ENCODE data around the gene PRKCB.

Gene PRKCB

GRCh38 chr16:24164416-24164815 is 328.6 kb downstream of the PRKCB start:
- in situ Hi-C loops (cut with MboI; ENCODE audit: low pct_unique_long_range_greater_than_20kb, low sequenced_read_pairs): no loop called here
- DNase-seq: no peak

- in situ Hi-C loops (cut with MboI; ENCODE audit: low pct_unique_long_range_greater_than_20kb, low sequenced_read_pairs): no loop called here
These were observed 329.5 kb downstream of the PRKCB start for GRCh38 chr16:24165273-24165672.

GRCh38 chr16:24166661-24167528 is 331.1 kb downstream of the PRKCB start:
- DNase-seq: no peak
- in situ Hi-C loops (cut with MboI; ENCODE audit: low pct_unique_long_range_greater_than_20kb, low sequenced_read_pairs): no loop called here

More at GRCh38 chr16:24165273-24165672, 329.5 kb downstream of the PRKCB start:
- DNase-seq: no peak

- in situ Hi-C loops (cut with MboI; ENCODE audit: low pct_unique_long_range_greater_than_20kb, low sequenced_read_pairs): no loop called here
- DNase-seq: no peak
These were observed 333.1 kb downstream of the PRKCB start for GRCh38 chr16:24168856-24169255.

GRCh38 chr16:24170407-24170806 is 334.6 kb downstream of the PRKCB start:
- no peak for DNase-seq
- in situ Hi-C loops (cut with MboI; ENCODE audit: low pct_unique_long_range_greater_than_20kb, low sequenced_read_pairs): no loop called here

- in situ Hi-C loops (cut with MboI; ENCODE audit: low pct_unique_long_range_greater_than_20kb, low sequenced_read_pairs): no loop called here
- DNase-seq: no peak
These were observed 338.7 kb downstream of the PRKCB start for GRCh38 chr16:24174504-24174903.

GRCh38 chr16:24174957-24175356 is 339.2 kb downstream of the PRKCB start:
- DNase-seq: no peak
- in situ Hi-C loops (cut with MboI; ENCODE audit: low pct_unique_long_range_greater_than_20kb, low sequenced_read_pairs): no loop called here

- in situ Hi-C loops (cut with MboI; ENCODE audit: low pct_unique_long_range_greater_than_20kb, low sequenced_read_pairs): no loop called here
- peak; percentile 14 for DNase-seq
These were observed 342.7 kb downstream of the PRKCB start for GRCh38 chr16:24178496-24178895.

GRCh38 chr16:24180451-24180850 is 344.7 kb downstream of the PRKCB start:
- in situ Hi-C loops (cut with MboI; ENCODE audit: low pct_unique_long_range_greater_than_20kb, low sequenced_read_pairs): no loop called here

GRCh38 chr16:24188021-24188542 is 352.3 kb downstream of the PRKCB start:
- in situ Hi-C loops (cut with MboI; ENCODE audit: low pct_unique_long_range_greater_than_20kb, low sequenced_read_pairs): no loop called here
- DNase-seq: no peak

More at GRCh38 chr16:24180451-24180850, 344.7 kb downstream of the PRKCB start:
- DNase-seq: no peak

- in situ Hi-C loops (cut with MboI; ENCODE audit: low pct_unique_long_range_greater_than_20kb, low sequenced_read_pairs): no loop called here
- DNase-seq: no peak
These were observed 353.1 kb downstream of the PRKCB start for GRCh38 chr16:24188751-24189318.

- DNase-seq: no peak
- in situ Hi-C loops (cut with MboI; ENCODE audit: low pct_unique_long_range_greater_than_20kb, low sequenced_read_pairs): no loop called here
These were observed 354.2 kb downstream of the PRKCB start for GRCh38 chr16:24189941-24190340.

- DNase-seq: no peak
- in situ Hi-C loops (cut with MboI; ENCODE audit: low pct_unique_long_range_greater_than_20kb, low sequenced_read_pairs): no loop called here
These were observed 356.2 kb downstream of the PRKCB start for GRCh38 chr16:24191876-24192402.

- in situ Hi-C loops (cut with MboI; ENCODE audit: low pct_unique_long_range_greater_than_20kb, low sequenced_read_pairs): no loop called here
- no peak for DNase-seq
These were observed 359.4 kb downstream of the PRKCB start for GRCh38 chr16:24195221-24195620.

GRCh38 chr16:24198807-24199533 is 363.2 kb downstream of the PRKCB start:
- in situ Hi-C loops (cut with MboI; ENCODE audit: low pct_unique_long_range_greater_than_20kb, low sequenced_read_pairs): no loop called here
- no peak for DNase-seq

- in situ Hi-C loops (cut with MboI; ENCODE audit: low pct_unique_long_range_greater_than_20kb, low sequenced_read_pairs): no loop called here
- DNase-seq: no peak
These were observed 367.9 kb downstream of the PRKCB start for GRCh38 chr16:24203675-24204074.

GRCh38 chr16:24204150-24204665 is 368.4 kb downstream of the PRKCB start:
- in situ Hi-C loops (cut with MboI; ENCODE audit: low pct_unique_long_range_greater_than_20kb, low sequenced_read_pairs): no loop called here
- no peak for DNase-seq

- in situ Hi-C loops (cut with MboI; ENCODE audit: low pct_unique_long_range_greater_than_20kb, low sequenced_read_pairs): no loop called here
- DNase-seq: no peak
These were observed 371.1 kb downstream of the PRKCB start for GRCh38 chr16:24206926-24207325.

GRCh38 chr16:24208710-24209109 is 372.9 kb downstream of the PRKCB start:
- DNase-seq: no peak
- in situ Hi-C loops (cut with MboI; ENCODE audit: low pct_unique_long_range_greater_than_20kb, low sequenced_read_pairs): no loop called here
